Measurements from ENCODE around the gene TCHHL1. TPM values are rescaled to one million over a fixed set of nuclear protein-coding genes. Genes with fewer than 3 reads are reported as not detected.
A peak's percentile ranks its signal among the peaks of the same experiment; 100 is the strongest.

TCHHL1 gene
- total and polyA plus RNA-seq, 2 of the 4 experiments (the other 2 are of a cell fraction) = not detected

- dilution Hi-C loops (cut with HindIII; ENCODE audit: low sequenced_read_pairs, unreplicated experiment) (no loop called here), intact Hi-C loops (cut with micrococcal nuclease) (no loop called here), in situ Hi-C loops (cut with MboI; ENCODE audit: low sequenced_read_pairs) (no loop called here)
- Histone ChIP-seq H2AFZ (replicated peaks; ENCODE audit: low read length, poor library complexity) (peak overlapping the region; percentile 84), H3K4me2 (ENCODE audit: low read depth, low read length) (peak overlapping the region; percentile 70), H3K4me1 (ENCODE audit: control insufficient read depth, insufficient read depth, low read length) (peaks cover 9% of the 10 kb centered on the region), H4K5ac (ENCODE audit: low read depth, low read length) (peak overlapping the region; percentile 62), H2AK5ac (ENCODE audit: low read depth, low read length) (peak overlapping the region; percentile 39; the same call in 1 of the 2 replicates), H3K23ac (ENCODE audit: low read depth, low read length) (peak overlapping the region; percentile 77), H2AK9ac (replicated peaks; ENCODE audit: low read depth, low read length, poor library complexity) (peak overlapping the region; percentile 15), H2BK20ac (ENCODE audit: low read depth, low read length) (peak overlapping the region; percentile 91), H4K8ac (ENCODE audit: low read depth in 2 of 2, low read length in 2 of 2) (peak overlapping the region; percentile 72 to 92), H3K27ac (ENCODE audit: insufficient read depth, low read length) (peak overlapping the region; percentile 78), H3K27me3 (ENCODE audit: control insufficient read depth, insufficient read depth, low read length) (peaks cover 2% of the 10 kb centered on the region; the same call in 1 of the 2 replicates), H3K18ac (ENCODE audit: low read depth, low read length) (peak overlapping the region; percentile 62), H4K20me1 (ENCODE audit: insufficient read depth, low read length) (no peaks in the 10 kb centered on the region), H2BK15ac (ENCODE audit: low read depth, low read length) (peak overlapping the region; percentile 65; the same call in 2 of the 3 replicates), H3K9me3 (ENCODE audit: control insufficient read depth, insufficient read depth, low read length) (no peaks in the 10 kb centered on the region), H3K56ac (ENCODE audit: extremely low read depth, insufficient read depth, low read length) (peak overlapping the region; percentile 94), H3K4ac (ENCODE audit: low read depth, low read length) (peak overlapping the region; percentile 93), H2BK5ac (ENCODE audit: low read depth, low read length, poor library complexity, severe bottlenecking) (peak overlapping the region; percentile 94), H3K9ac (ENCODE audit: low read depth, low read length) (peak overlapping the region; percentile 68), H3K79me1 (ENCODE audit: low read depth in 1 of 2, low read length in 2 of 2) (no peaks in the 10 kb centered on the region), H3K36me3 (ENCODE audit: control insufficient read depth, insufficient read depth, low read length) (no peaks in the 10 kb centered on the region), H3K9me1 (ENCODE audit: insufficient read depth, low read length) (no peaks in the 10 kb centered on the region), H4K91ac (ENCODE audit: insufficient read depth, low read depth, low read length) (peak overlapping the region; percentile 89), H3K4me3 (ENCODE audit: insufficient read depth, low read depth, low read length) (peak overlapping the region; percentile 25; the same call in 1 of the 2 replicates), H3K14ac (replicated peaks; ENCODE audit: low read depth, low read length) (peak overlapping the region; percentile 90), H2BK120ac (ENCODE audit: low read depth, low read length) (peak overlapping the region; percentile 89)
- peak; percentile 99 for DNase-seq
- POLR2A ChIA-PET (ENCODE audit: unreplicated experiment) = interaction anchor here (0.5 to 1.5 kb wide), 3 partner anchors 11 to 325 kb away, joined by 3 to 7 read pairs (median 3); partner anchors contain the start of gene S100A11
- ATAC-seq (ENCODE audit: low read depth) = peak; percentile 97
- 0% methylated on average over 1 of the region's 13 CpGs; no CpG with 5 or more reads in 1 of the 2 experiments for WGBS, 2 experiments (ENCODE audit: extremely low coverage in 2 of 2, insufficient read length in 1 of 2)
- BruUV-seq (replicated peaks) = no TSS peak
- CTCF ChIA-PET = interaction anchor here (0.6 to 1.3 kb wide), 4 partner anchors 10 to 141 kb away, joined by 3 read pairs; partner anchors contain the start of gene S100A11
- peak; percentile 89 for TF ChIP-seq FOS (IDR thresholded peaks at IDR 0.05; ENCODE audit: low read depth, low read length)
- TF ChIP-seq RCOR1 (IDR thresholded peaks at IDR 0.05; ENCODE audit: insufficient replicate concordance, low read length) = peak; percentile 17
- TF ChIP-seq ELK1 (IDR thresholded peaks at IDR 0.05; ENCODE audit: borderline replicate concordance, low read depth, low read length) = no peak
- TF ChIP-seq NFE2L2 (IDR thresholded peaks at IDR 0.05; ENCODE audit: low read depth, low read length) = no peak
- peak; percentile 35; the same call in 1 of the 2 replicates for TF ChIP-seq MXI1 (IDR thresholded peaks at IDR 0.05; ENCODE audit: borderline replicate concordance, low read depth, low read length)
- no peak for TF ChIP-seq CEBPB (IDR thresholded peaks at IDR 0.05; ENCODE audit: low read depth, low read length)
- peak; percentile 64 for TF ChIP-seq CTCF (conservative IDR thresholded peaks at IDR 0.05; ENCODE audit: low read depth, low read length)
- TF ChIP-seq POLR2A (IDR thresholded peaks at IDR 0.05; ENCODE audit: low read depth, low read length) = peak; percentile 91
- TF ChIP-seq MAFK (IDR thresholded peaks at IDR 0.05; ENCODE audit: low read depth, low read length) = no peak
- TF ChIP-seq CHD1 (IDR thresholded peaks at IDR 0.05; ENCODE audit: low read depth, low read length) = 0 out of 2 replicates have a peak, but pooled peaks have one; percentile 60
- peak; percentile 65; the same call in 1 of the 2 replicates for TF ChIP-seq MAZ (IDR thresholded peaks at IDR 0.05; ENCODE audit: borderline replicate concordance, low read depth, low read length)
- TF ChIP-seq RFX5 (IDR thresholded peaks at IDR 0.05; ENCODE audit: low read depth, low read length) = no peak
- 0 out of 2 replicates have a peak, but pooled peaks have one; percentile 20 for TF ChIP-seq RAD21 (IDR thresholded peaks at IDR 0.05; ENCODE audit: low read length)
- no peak for TF ChIP-seq USF2 (IDR thresholded peaks at IDR 0.05; ENCODE audit: low read depth, low read length)
These were observed 41.0 kb downstream of the TCHHL1 start for GRCh38 chr1:152047730-152048415.
